NCI-H524 treated with DMSO at 0.1 percent for 48 hours (cell line): ENCODE measurements around the gene CD58.
A peak's percentile ranks its signal among the peaks of the same experiment; 100 is the strongest.

Experiments used
- DNase-seq: peaks from one replicate; lab custom pipeline; 2025; lab: John Stamatoyannopoulos, UW

CD58 gene

GRCh38 chr1:116508984-116509980 is 61.5 kb downstream of the CD58 start:
- no peak for DNase-seq

GRCh38 chr1:116508085-116508983 is 62.5 kb downstream of the CD58 start:
- DNase-seq: no peak

GRCh38 chr1:116507631-116508030 is 63.2 kb downstream of the CD58 start:
- DNase-seq: no peak

- DNase-seq: peak; percentile 76
These were observed 64.5 kb downstream of the CD58 start for GRCh38 chr1:116506132-116507004.

- no peak for DNase-seq
These were observed 66.3 kb downstream of the CD58 start for GRCh38 chr1:116504308-116505156.

- DNase-seq: no peak
These were observed 67.1 kb downstream of the CD58 start for GRCh38 chr1:116503546-116504307.

GRCh38 chr1:116502671-116503314 is 68.0 kb downstream of the CD58 start:
- no peak for DNase-seq

- DNase-seq: no peak
These were observed 69.0 kb downstream of the CD58 start for GRCh38 chr1:116501870-116502244.

GRCh38 chr1:116501125-116501869 is 69.5 kb downstream of the CD58 start:
- DNase-seq: no peak

GRCh38 chr1:116498789-116499628 is 71.8 kb downstream of the CD58 start:
- no peak for DNase-seq

- DNase-seq: no peak
These were observed 73.2 kb downstream of the CD58 start for GRCh38 chr1:116497656-116498055.

GRCh38 chr1:116496898-116497297 is 73.9 kb downstream of the CD58 start:
- no peak for DNase-seq

GRCh38 chr1:116496380-116496779 is 74.4 kb downstream of the CD58 start:
- DNase-seq: no peak

- DNase-seq: no peak
These were observed 75.3 kb downstream of the CD58 start for GRCh38 chr1:116495535-116495934.

- no peak for DNase-seq
These were observed 76.1 kb downstream of the CD58 start for GRCh38 chr1:116494745-116495144.

GRCh38 chr1:116494353-116494692 is 76.5 kb downstream of the CD58 start:
- DNase-seq: no peak

- DNase-seq: no peak
These were observed 77.1 kb downstream of the CD58 start for GRCh38 chr1:116493484-116494352.
